ENCODE measurements around the gene CFAP410. TPM values are rescaled to one million over a fixed set of nuclear protein-coding genes. Genes with fewer than 3 reads are reported as not detected.

The CFAP410 gene
- total and polyA plus RNA-seq, 2 of the 4 experiments (the other 2 are of a cell fraction) = 3.8 to 10.3 TPM

DNA sequence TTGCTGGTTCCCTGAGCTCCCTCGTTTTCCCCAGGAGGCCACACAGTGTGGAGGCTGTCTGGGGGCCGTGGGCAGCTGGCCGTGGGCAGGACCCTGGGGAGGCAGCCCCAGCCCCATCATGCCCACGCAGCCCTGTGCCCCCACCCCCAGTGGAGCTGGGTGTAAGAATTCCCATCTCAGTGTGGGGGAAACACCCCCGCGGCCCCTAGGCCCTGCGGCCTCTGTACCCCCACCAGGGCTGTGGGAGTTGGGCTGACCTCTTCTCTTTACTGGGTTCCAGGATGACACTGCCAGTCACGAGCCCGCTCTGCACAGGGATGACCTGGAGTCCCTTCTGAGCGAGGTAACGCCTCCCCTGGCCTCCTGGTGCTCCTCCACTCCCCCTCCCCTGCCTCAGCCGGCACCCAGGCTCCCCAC, 43.1 kb downstream of the CFAP410 start:
- no peak for DNase-seq
- Histone ChIP-seq H2BK15ac (ENCODE audit: low read depth, low read length) (no peak overlapping the region), H3K23ac (ENCODE audit: low read depth, low read length) (no peak overlapping the region), H3K79me1 (ENCODE audit: low read depth in 1 of 2, low read length in 2 of 2) (peaks cover 7 to 8% of the 10 kb centered on the region in 2 experiments; a peak in 3 of 4 replicates), H3K4me1 (ENCODE audit: control insufficient read depth, insufficient read depth, low read length) (peaks cover 8% of the 10 kb centered on the region; the same call in 1 of the 2 replicates), H3K9me3 (ENCODE audit: control insufficient read depth, insufficient read depth, low read length) (no peaks in the 10 kb centered on the region), H3K56ac (ENCODE audit: extremely low read depth, insufficient read depth, low read length) (no peak overlapping the region), H2AK5ac (ENCODE audit: low read depth, low read length) (no peak overlapping the region), H2AFZ (replicated peaks; ENCODE audit: low read length, poor library complexity) (peak overlapping the region; percentile 58), H3K27ac (ENCODE audit: insufficient read depth, low read length) (no peak overlapping the region), H2BK120ac (ENCODE audit: low read depth, low read length) (no peak overlapping the region), H3K4me2 (ENCODE audit: low read depth, low read length) (no peak overlapping the region), H3K27me3 (ENCODE audit: control insufficient read depth, insufficient read depth, low read length) (peaks cover 4% of the 10 kb centered on the region; the same call in 1 of the 2 replicates), H2BK20ac (ENCODE audit: low read depth, low read length) (no peak overlapping the region), H2BK5ac (ENCODE audit: low read depth, low read length, poor library complexity, severe bottlenecking) (no peak overlapping the region), H4K20me1 (ENCODE audit: insufficient read depth, low read length) (peaks cover 6% of the 10 kb centered on the region), H4K5ac (ENCODE audit: low read depth, low read length) (no peak overlapping the region), H3K36me3 (ENCODE audit: control insufficient read depth, insufficient read depth, low read length) (no peaks in the 10 kb centered on the region), H3K4me3 (ENCODE audit: insufficient read depth, low read depth, low read length) (no peak overlapping the region), H4K8ac (ENCODE audit: low read depth in 2 of 2, low read length in 2 of 2) (no peak overlapping the region), H4K91ac (ENCODE audit: insufficient read depth, low read depth, low read length) (no peak overlapping the region), H3K14ac (replicated peaks; ENCODE audit: low read depth, low read length) (no peak overlapping the region), H3K9me1 (ENCODE audit: insufficient read depth, low read length) (no peaks in the 10 kb centered on the region), H3K9ac (ENCODE audit: low read depth, low read length) (no peak overlapping the region), H2AK9ac (replicated peaks; ENCODE audit: low read depth, low read length, poor library complexity) (no peak overlapping the region), H3K18ac (ENCODE audit: low read depth, low read length) (no peak overlapping the region), H3K4ac (ENCODE audit: low read depth, low read length) (no peak overlapping the region)
- TF ChIP-seq BHLHE40 (IDR thresholded peaks at IDR 0.05; ENCODE audit: low read depth, low read length) (no peak), FOS (IDR thresholded peaks at IDR 0.05; ENCODE audit: low read depth, low read length) (no peak), MAFK (IDR thresholded peaks at IDR 0.05; ENCODE audit: low read depth, low read length) (no peak), CHD1 (IDR thresholded peaks at IDR 0.05; ENCODE audit: low read depth, low read length) (no peak), NFE2L2 (IDR thresholded peaks at IDR 0.05; ENCODE audit: low read depth, low read length) (no peak), RAD21 (IDR thresholded peaks at IDR 0.05; ENCODE audit: low read length) (no peak), RFX5 (IDR thresholded peaks at IDR 0.05; ENCODE audit: low read depth, low read length) (no peak), CEBPB (IDR thresholded peaks at IDR 0.05; ENCODE audit: low read depth, low read length) (no peak), MAZ (IDR thresholded peaks at IDR 0.05; ENCODE audit: borderline replicate concordance, low read depth, low read length) (no peak), POLR2A (IDR thresholded peaks at IDR 0.05; ENCODE audit: low read depth, low read length) (no peak), RCOR1 (IDR thresholded peaks at IDR 0.05; ENCODE audit: insufficient replicate concordance, low read length) (no peak), MXI1 (IDR thresholded peaks at IDR 0.05; ENCODE audit: borderline replicate concordance, low read depth, low read length) (no peak), SMC3 (IDR thresholded peaks at IDR 0.05; ENCODE audit: low read depth, low read length) (no peak)
- TF ChIP-seq, protein P1, sequence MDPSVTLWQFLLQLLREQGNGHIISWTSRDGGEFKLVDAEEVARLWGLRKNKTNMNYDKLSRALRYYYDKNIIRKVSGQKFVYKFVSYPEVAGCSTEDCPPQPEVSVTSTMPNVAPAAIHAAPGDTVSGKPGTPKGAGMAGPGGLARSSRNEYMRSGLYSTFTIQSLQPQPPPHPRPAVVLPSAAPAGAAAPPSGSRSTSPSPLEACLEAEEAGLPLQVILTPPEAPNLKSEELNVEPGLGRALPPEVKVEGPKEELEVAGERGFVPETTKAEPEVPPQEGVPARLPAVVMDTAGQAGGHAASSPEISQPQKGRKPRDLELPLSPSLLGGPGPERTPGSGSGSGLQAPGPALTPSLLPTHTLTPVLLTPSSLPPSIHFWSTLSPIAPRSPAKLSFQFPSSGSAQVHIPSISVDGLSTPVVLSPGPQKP (IDR thresholded peaks at IDR 0.05; ENCODE audit: borderline replicate concordance, low read depth, low read length) = no peak
- TF ChIP-seq, protein P2, sequence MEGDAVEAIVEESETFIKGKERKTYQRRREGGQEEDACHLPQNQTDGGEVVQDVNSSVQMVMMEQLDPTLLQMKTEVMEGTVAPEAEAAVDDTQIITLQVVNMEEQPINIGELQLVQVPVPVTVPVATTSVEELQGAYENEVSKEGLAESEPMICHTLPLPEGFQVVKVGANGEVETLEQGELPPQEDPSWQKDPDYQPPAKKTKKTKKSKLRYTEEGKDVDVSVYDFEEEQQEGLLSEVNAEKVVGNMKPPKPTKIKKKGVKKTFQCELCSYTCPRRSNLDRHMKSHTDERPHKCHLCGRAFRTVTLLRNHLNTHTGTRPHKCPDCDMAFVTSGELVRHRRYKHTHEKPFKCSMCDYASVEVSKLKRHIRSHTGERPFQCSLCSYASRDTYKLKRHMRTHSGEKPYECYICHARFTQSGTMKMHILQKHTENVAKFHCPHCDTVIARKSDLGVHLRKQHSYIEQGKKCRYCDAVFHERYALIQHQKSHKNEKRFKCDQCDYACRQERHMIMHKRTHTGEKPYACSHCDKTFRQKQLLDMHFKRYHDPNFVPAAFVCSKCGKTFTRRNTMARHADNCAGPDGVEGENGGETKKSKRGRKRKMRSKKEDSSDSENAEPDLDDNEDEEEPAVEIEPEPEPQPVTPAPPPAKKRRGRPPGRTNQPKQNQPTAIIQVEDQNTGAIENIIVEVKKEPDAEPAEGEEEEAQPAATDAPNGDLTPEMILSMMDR (conservative IDR thresholded peaks at IDR 0.05; ENCODE audit: low read depth, low read length) = no peak
- TF ChIP-seq, protein P3, sequence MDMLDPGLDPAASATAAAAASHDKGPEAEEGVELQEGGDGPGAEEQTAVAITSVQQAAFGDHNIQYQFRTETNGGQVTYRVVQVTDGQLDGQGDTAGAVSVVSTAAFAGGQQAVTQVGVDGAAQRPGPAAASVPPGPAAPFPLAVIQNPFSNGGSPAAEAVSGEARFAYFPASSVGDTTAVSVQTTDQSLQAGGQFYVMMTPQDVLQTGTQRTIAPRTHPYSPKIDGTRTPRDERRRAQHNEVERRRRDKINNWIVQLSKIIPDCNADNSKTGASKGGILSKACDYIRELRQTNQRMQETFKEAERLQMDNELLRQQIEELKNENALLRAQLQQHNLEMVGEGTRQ (IDR thresholded peaks at IDR 0.05; ENCODE audit: low read depth, low read length) = no peak
- intact Hi-C loops (cut with micrococcal nuclease) = no loop called here
- no CpG with 5 or more reads among the region's 12 CpGs for WGBS, 2 experiments (ENCODE audit: extremely low coverage in 2 of 2, insufficient read length in 1 of 2)
- ChIA-PET CTCF (no interaction called here), POLR2A (ENCODE audit: unreplicated experiment) (interaction anchor here (0.5 kb wide), 1 partner anchor 186 kb away, joined by 4 read pairs; no protein-coding TSS in a partner anchor)
- in situ Hi-C loops (cut with MboI; ENCODE audit: low sequenced_read_pairs) = no loop called here
- BruUV-seq (replicated peaks) = no TSS peak
- dilution Hi-C loops (cut with HindIII; ENCODE audit: low sequenced_read_pairs, unreplicated experiment) = no loop called here
- ATAC-seq (ENCODE audit: low read depth) = no peak
